ENCODE results near the gene RHBDD3. TPM values are rescaled to one million over a fixed set of nuclear protein-coding genes. Genes with fewer than 3 reads are reported as not detected.

Gene RHBDD3
- total and polyA plus RNA-seq, 2 experiments from 2014 or later = 55.0 to 115 TPM

GRCh38 chr22:29302402-29302680 is 34.6 kb upstream of the RHBDD3 start:
- Histone ChIP-seq H4K20me1 (replicated peaks; ENCODE audit: insufficient read depth) (peaks cover 14% of the 10 kb centered on the region), H3K27ac (ENCODE audit: low read depth) (no peak overlapping the region), H3K4me1 (ENCODE audit: insufficient read depth) (peaks cover 10% of the 10 kb centered on the region; the same call in 1 of the 2 replicates), H3K4me3 (no peak overlapping the region), H3K4me2 (no peak overlapping the region), H3F3A (replicated peaks; ENCODE audit: low read depth) (peaks cover 52% of the 10 kb centered on the region), H3K9me2 (ENCODE audit: insufficient read depth) (no peaks in the 10 kb centered on the region), H2AFZ (no peak overlapping the region), H3K27me3 (ENCODE audit: insufficient read depth) (no peaks in the 10 kb centered on the region), H3K79me2 (replicated peaks; ENCODE audit: insufficient read depth) (0 out of 2 replicates have a peak, but pooled peaks cover 3% of the 10 kb centered on the region), H3K36me3 (ENCODE audit: insufficient read depth) (peaks cover 32% of the 10 kb centered on the region)
- ATAC-seq (no peak), DNase-seq (ENCODE audit: low spot score) (no peak)
- H3K9me3 Mint-ChIP-seq = no peaks in the 10 kb centered on the region; the same call in 2 of the 3 replicates
- peaks cover 42% of the 10 kb centered on the region for H3K36me3 Mint-ChIP-seq (ENCODE audit: low read depth)
- peaks cover 28% of the 10 kb centered on the region for H3K27me3 Mint-ChIP-seq (ENCODE audit: insufficient read depth, low read depth, poor library complexity)
- peaks cover 26% of the 10 kb centered on the region for H3K4me1 Mint-ChIP-seq
- TF ChIP-seq ZNF331 (CRISPR knock-in tag; IDR thresholded peaks at IDR 0.05; ENCODE audit: low read depth) (no peak), EZH2 (IDR thresholded peaks at IDR 0.05; ENCODE audit: low read depth, unreplicated experiment) (no peak), POLR2AphosphoS5 (IDR thresholded peaks at IDR 0.05; ENCODE audit: low read depth) (no peak), ZNF462 (CRISPR knock-in tag; IDR thresholded peaks at IDR 0.05) (no peak), ZNF114 (CRISPR knock-in tag; IDR thresholded peaks at IDR 0.05) (no peak), JUNB (IDR thresholded peaks at IDR 0.05; ENCODE audit: unreplicated experiment) (no peak), ETS1 (IDR thresholded peaks at IDR 0.05) (no peak)
- no peak overlapping the region for H3K4me3 Mint-ChIP-seq
- no peak overlapping the region for H3K27ac Mint-ChIP-seq
